Raji (cell line): ENCODE data around the gene CDH2.

ENCODE experiments used
- POLR2A ChIP-seq: IDR thresholded peaks from 2 replicates; pipeline ENCODE4 v1.6.1; 2011; ENCODE audit warnings: low read depth, low read length, control low read depth; ENCODE audit not compliant: insufficient read depth

CDH2 gene

DNA sequence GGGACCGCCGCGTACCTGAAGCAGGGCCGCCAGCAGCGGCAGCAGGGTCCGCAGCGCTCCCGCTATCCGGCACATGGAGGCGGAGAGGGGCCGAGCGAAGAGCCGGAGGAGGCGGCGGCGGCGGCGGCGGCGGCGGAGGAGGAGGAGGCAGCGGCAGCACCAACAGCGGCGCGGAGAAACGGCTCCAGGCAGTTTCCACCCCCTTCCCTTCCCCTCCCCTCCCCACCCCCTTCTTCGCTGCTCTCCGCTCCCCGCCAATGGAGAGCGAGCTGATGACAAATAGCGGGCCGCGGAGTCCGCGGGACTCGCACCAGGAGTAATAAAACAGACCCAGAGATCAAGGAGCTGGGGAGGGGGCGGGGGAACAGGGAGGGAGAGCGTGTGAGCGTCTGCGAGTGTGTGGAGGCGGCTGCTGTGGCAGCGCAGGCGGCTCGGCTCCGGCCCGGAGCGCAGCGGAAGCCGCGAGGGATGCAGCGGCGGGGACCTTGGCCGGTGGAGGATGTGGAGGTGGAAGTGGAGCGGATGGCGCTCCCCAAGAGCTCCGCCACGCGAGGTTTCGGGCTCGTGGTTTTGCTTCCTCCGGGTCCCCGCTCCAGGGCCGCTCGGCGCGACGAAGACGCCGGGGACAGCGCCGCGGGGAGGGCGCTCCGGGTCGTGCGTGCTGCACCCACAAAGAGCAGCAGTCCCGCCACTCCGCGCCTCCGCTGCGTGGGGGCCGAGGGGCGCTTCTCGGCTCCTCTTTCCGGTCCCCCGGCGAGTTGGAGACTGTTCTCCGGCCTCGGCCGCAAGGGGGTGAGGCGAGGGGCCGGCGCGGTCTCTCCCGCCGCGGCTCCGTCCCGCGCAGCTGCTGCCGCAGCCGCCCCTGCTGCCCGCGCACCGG, at the start of gene CDH2:
CDH2 (minus strand) TSS at position 183 of the 880 bp plus-strand sequence; CDS start at position 75, 108 bp downstream.
- TF ChIP-seq POLR2A: no peak

DNA sequence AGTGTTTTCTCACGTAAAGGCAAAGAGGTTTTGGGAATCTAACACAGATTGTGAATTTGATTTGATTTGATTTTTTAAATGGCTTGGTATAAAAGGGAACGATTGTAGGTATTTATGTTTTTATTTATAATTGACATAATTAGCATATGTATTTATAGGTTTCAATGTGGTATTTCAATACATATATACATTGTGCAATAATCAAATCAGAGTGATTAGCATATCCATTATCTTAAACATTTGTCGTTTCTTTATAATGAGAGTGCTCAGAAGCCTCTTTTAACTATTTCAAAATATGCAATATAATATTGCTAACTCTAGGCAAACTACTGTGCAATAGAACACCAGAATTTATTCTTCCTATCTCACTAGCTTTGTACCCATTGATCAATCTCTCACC, 35.1 kb upstream of the CDH2 start:
- no peak for TF ChIP-seq POLR2A

DNA sequence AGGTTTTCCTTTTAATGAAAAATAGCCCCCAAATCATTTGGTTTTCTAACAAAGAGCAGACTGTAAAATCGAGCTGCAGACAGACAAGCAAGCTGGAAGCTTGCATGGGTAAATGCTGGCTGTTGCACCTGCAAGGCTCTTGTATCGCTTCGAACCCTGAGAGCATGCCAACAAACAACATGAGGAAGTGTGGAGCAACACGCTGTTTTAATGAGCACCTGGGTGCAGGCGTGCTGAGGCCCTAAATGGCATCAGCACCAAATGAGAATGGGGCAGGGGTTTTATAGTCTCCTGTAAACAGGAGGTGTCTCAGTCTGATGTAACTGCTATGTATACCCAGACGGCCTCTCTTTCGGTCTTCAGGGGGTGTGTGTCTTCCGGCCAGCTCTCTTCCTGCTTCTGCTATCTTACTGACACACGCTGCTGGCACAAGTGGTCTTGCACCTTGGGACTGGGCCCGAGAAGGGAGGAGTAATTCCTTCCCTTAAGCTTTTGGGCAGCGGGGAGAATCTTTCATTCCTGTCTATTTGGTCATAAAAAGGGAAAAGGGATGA, 31.9 kb upstream of the CDH2 start:
- no peak for TF ChIP-seq POLR2A

- no peak for TF ChIP-seq POLR2A
Observed at GRCh38 chr18:28208268-28208667, 31.3 kb upstream of the CDH2 start.

GRCh38 chr18:28204154-28204553, 27.2 kb upstream of the CDH2 start:
- no peak for TF ChIP-seq POLR2A

DNA sequence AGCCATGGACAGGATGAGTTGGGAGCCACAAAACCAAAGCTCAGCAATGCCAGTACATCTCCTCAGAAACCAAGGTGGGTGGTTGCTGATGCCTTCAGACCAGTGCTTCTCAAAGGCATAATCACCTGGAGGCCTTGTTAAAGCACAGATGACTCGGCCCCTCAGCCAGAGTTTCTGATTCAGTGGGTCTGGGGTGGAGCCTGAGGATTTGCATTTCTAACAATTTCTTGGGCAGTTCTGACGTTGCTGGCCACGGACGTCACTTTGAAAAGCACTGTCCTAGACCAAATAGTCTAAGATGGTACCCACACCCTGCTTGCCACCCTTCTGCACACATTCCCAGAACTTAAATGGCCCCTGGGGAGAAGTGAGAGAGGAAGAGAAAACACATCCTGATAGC, 24.1 kb upstream of the CDH2 start:
- no peak for TF ChIP-seq POLR2A

DNA sequence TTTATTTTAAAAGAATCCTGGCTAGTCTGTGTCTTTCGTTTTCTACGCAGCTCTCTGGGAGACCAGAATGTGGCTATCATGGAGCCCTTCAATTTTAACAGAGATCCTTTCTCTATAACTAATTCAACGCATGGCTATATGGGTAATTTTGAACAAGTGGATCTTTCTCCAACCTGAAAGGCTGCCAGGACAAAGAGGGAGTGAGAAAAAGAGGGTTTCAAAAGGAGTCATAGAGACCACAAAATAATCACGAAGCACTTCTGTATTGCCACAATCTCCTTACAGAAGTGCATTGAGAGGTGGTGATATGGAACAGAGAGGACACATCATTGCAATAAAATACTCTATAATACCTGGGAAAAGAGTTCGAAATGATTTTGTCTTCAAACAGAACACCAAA, 21.7 kb upstream of the CDH2 start:
- TF ChIP-seq POLR2A: no peak

DNA sequence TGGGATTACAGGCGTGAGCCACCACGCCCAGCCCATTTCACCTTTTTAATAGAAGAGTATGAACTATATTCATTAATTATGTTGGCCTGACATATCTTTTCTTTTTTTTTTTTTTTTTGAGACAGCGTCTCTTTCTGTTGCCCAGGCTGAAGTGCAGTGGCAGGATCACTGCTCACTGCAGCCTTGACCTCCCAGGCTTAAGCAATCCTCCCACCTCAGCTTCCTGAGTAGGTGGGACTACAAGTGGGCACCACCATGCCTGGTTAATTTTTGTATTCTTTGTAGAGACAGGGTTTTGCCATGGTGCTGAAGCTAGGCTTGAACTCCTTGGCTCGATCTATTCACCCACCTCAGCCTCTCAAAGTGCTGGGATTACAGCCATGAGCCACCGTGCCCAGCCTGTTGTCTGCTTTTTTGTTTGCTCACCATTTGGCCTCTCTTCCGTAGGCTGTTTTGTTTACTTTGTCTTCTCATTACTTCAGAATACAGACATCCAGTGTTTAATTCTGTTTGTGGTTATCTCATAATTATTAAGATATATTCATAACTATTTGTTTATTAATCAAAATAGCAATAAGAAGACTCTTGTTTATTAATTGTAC, 16.3 kb upstream of the CDH2 start:
- no peak for TF ChIP-seq POLR2A

GRCh38 chr18:28189400-28190239, 12.7 kb upstream of the CDH2 start:
- no peak for TF ChIP-seq POLR2A

DNA sequence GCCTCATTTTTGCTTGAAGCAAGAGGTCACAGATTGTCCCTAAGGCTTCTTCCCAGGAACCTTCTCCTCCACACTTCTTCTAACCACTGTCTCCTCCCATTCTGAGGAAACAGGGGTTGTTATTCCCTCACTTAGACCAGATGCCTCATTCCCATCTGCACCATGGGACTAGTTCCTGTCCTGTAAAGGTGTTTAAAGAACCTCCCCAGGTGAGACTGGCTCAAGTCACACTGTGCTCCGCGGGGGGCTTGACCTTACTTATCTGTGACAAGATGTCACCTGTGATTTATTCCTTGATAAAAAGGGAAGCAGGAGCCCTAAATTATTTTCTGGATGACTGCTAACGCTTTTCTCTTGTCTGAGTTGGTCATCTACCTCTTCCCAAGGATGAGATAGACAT, 8.2 kb upstream of the CDH2 start:
- no peak for TF ChIP-seq POLR2A

- no peak for TF ChIP-seq POLR2A
Observed at GRCh38 chr18:28183418-28184078, 6.6 kb upstream of the CDH2 start.

DNA sequence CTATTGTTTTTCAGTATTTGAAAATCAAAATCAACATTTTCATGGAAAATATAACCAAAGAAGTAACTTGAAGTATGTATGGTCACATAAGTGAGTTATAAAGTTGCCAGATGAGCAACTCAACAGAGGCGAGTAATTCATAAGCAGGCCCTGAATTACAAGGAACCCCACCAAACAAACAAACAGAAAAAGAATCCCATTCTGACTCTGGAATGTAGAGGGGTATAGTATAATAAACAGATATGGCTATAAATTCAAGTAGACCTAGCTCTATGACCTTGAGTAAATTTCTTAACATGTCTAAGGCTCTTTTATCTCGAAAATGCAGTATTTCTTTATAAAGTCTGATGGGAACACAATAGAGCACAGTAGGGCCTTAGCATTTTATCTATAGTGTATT, 4.7 kb upstream of the CDH2 start:
- TF ChIP-seq POLR2A: no peak

GRCh38 chr18:28178720-28179119, 1.8 kb upstream of the CDH2 start:
- TF ChIP-seq POLR2A: no peak

GRCh38 chr18:28177828-28178635, 1.1 kb upstream of the CDH2 start:
- no peak for TF ChIP-seq POLR2A

DNA sequence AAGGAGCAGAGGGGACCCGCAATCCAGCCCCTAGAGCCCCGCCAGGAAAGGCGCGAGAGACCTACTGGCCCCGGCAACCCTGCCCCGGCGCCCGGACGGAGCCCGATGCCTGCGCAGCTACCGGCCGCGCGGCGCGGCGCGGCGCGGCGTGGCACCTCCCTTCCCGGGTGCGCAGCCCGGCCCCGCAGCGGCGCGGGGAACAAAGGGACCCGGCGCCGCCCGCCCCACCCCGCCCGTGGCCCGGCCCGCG, 307 bp downstream of the CDH2 start:
- TF ChIP-seq POLR2A: no peak
